Measurements from ENCODE around the gene NMBR. TPM values are rescaled to one million over a fixed set of nuclear protein-coding genes. Genes with fewer than 3 reads are reported as not detected.

Gene NMBR
- total and polyA plus RNA-seq, 2 of the 8 experiments (the other 6 are each of a cell fraction or from before 2014, with no cell fraction given): 0.08 TPM; not detected in 1

GRCh38 chr6:142027074-142027473 lies 119.8 kb downstream of the NMBR start:
- Histone ChIP-seq H4K20me1 (replicated peaks in 1 of 2; ENCODE audit: control insufficient read depth in 1 of 2, insufficient read depth in 2 of 2, low read length in 2 of 2) (no peaks in the 10 kb centered on the region), H3K4me1 (replicated peaks in 1 of 4; ENCODE audit: control insufficient read depth in 3 of 4, insufficient read depth in 4 of 4, low read length in 3 of 4) (peaks cover 0 to 5% (median 2%) of the 10 kb centered on the region in 4 experiments; a peak in 4 of 7 replicates), H3K18ac (ENCODE audit: extremely low read depth, low read length) (no peak overlapping the region), H2BK20ac (ENCODE audit: low read length) (no peak overlapping the region), H3K23ac (ENCODE audit: insufficient read length) (no peak overlapping the region), H3K4me2 (ENCODE audit: insufficient read depth in 1 of 2, low read depth in 2 of 2, low read length in 2 of 2) (no peak overlapping the region), H3K9me3 (ENCODE audit: insufficient read depth in 2 of 2, low read depth in 1 of 2, low read length in 1 of 2) (0 out of 4 replicates have a peak, but pooled peaks cover 6 to 9% of the 10 kb centered on the region in 2 experiments), H2BK120ac (replicated peaks; ENCODE audit: low read depth, low read length) (no peak overlapping the region), H3K36me3 (ENCODE audit: control insufficient read depth in 2 of 4, insufficient read depth in 4 of 4, low read length in 3 of 4) (peaks cover 0 to 6% (median 0%) of the 10 kb centered on the region in 4 experiments; a peak in 2 of 8 replicates), H2BK15ac (ENCODE audit: low read length) (no peak overlapping the region), H3K27ac (ENCODE audit: low read depth, low read length) (no peak overlapping the region), H3K23me2 (ENCODE audit: low read depth, low read length) (no peaks in the 10 kb centered on the region), H3K14ac (ENCODE audit: insufficient read length) (no peak overlapping the region), H3K79me2 (ENCODE audit: control insufficient read depth in 1 of 2, insufficient read depth in 2 of 2, low read length in 2 of 2) (peaks cover 0 to 65% of the 10 kb centered on the region in 2 experiments; a peak in 2 of 4 replicates), H3K56ac (replicated peaks; ENCODE audit: insufficient read length, low read depth, low read length) (no peak overlapping the region), H2AK5ac (ENCODE audit: low read depth, low read length) (no peak overlapping the region), H2BK5ac (ENCODE audit: low read depth, low read length) (no peak overlapping the region), H2AFZ (ENCODE audit: low read length) (no peak overlapping the region), H3K79me1 (ENCODE audit: low read depth, low read length) (no peaks in the 10 kb centered on the region), H2BK12ac (ENCODE audit: low read depth, low read length) (no peak overlapping the region), H4K8ac (ENCODE audit: extremely low read depth, insufficient read depth, low read length) (no peak overlapping the region), H4K91ac (replicated peaks; ENCODE audit: insufficient read length, low read length) (no peak overlapping the region), H4K5ac (ENCODE audit: insufficient read length, low read depth, low read length) (no peak overlapping the region), H3K4me3 (ENCODE audit: extremely low read depth in 1 of 4, insufficient read depth in 2 of 4, low read depth in 3 of 4, low read length in 4 of 4) (no peak overlapping the region), H3K27me3 (replicated peaks in 1 of 4; ENCODE audit: control insufficient read depth in 3 of 4, extremely low read depth in 1 of 4, insufficient read depth in 3 of 4, low read length in 3 of 4) (no peaks in the 10 kb centered on the region), H3K4ac (replicated peaks; ENCODE audit: insufficient read length, low read depth, low read length) (no peak overlapping the region), H3K9ac (replicated peaks in 1 of 4; ENCODE audit: extremely low read depth in 1 of 4, low read depth in 3 of 4, low read length in 3 of 4) (no peak overlapping the region)
- ChIA-PET POLR2A (ENCODE audit: partially characterized antibody) (no interaction called here), CTCF (ENCODE audit: partially characterized antibody) (interaction anchor here (1.5 kb wide), 1 partner anchor 85 kb away, joined by 4 read pairs; no protein-coding TSS in a partner anchor)
- no peak for FAIRE-seq
- DNase-seq (ENCODE audit: low read depth in 1 of 2, low spot score in 2 of 2): no peak
- WGBS, 2 experiments (ENCODE audit: extremely low coverage in 1 of 2, insufficient coverage in 1 of 2, insufficient read length in 1 of 2, insufficient replicate concordance in 2 of 2, low coverage in 1 of 2, low lambda C conversion rate in 2 of 2, missing lambda C conversion rate in 1 of 2): 98% methylated on average over 3 of the region's 3 CpGs; no CpG with 5 or more reads in 1 of the 2 experiments
- TF ChIP-seq FOSL1 (IDR thresholded peaks at IDR 0.05; ENCODE audit: insufficient read depth, low read depth, low read length) (no peak), POLR2A (IDR thresholded peaks at IDR 0.05; ENCODE audit: control extremely low read depth in 1 of 2, low read depth in 2 of 2, low read length in 2 of 2) (no peak), HDAC6 (IDR thresholded peaks at IDR 0.05; ENCODE audit: low read depth, low read length) (no peak), CEBPB (IDR thresholded peaks at IDR 0.05; ENCODE audit: low read depth, low read length) (no peak), BACH1 (IDR thresholded peaks at IDR 0.05; ENCODE audit: low read length) (no peak), EP300 (IDR thresholded peaks at IDR 0.05; ENCODE audit: borderline replicate concordance in 1 of 2, low read depth in 2 of 2, low read length in 2 of 2) (no peak), JUN (IDR thresholded peaks at IDR 0.05; ENCODE audit: low read depth, low read length) (no peak), TEAD4 (IDR thresholded peaks at IDR 0.05; ENCODE audit: low read depth, low read length) (no peak), EZH2 (IDR thresholded peaks at IDR 0.05; ENCODE audit: low read depth, low read length, severe bottlenecking) (no peak)

Data from H1 (cell line).